D341Med (cell line): ENCODE data around the gene SAFB2.

Experiments used
- DNase-seq: peaks from one replicate; pipeline ENCODE4 v3.0.0; 2012; ENCODE audit warnings: low spot score

SAFB2 gene

DNA sequence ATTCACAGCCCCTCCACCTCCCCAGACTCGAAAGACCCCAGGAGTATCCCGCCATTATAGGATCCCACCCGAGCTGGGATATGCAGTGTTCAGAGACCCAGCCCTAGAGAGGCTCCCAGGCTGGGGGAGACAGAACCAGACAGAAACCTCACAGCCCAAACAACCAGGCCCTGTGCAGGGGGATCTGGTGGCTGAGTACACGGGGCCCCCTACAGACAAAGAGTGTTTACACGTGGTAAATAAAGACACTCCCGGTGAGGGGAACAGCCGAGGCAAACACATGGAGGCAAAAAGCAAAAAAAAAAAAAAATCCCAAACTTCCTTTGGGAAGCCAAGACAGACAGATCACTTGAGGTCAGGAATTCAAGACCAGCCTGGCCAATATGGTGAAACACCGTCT, 79.9 kb downstream of the SAFB2 start:
- peak; percentile 72 for DNase-seq

DNA sequence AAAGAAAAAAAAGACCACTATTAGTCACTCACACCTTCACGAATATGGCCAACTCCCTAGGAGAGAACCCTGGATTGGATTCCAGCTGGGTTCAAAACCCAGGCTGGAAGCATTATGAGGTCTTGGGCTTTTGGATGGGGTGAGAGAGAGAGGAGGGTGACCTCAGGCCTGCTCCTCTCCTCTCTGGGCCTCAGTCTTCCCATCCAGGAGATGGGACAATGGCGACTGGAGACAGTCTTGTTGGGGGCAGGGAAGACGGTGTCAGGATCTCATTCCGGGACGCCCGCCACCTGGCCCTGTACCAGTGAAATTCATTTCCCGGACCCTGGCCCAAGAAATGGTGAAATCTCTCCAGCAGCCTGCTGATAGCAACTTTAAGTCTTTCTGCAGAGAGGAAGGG, 81.1 kb downstream of the SAFB2 start:
- no peak for DNase-seq

DNA sequence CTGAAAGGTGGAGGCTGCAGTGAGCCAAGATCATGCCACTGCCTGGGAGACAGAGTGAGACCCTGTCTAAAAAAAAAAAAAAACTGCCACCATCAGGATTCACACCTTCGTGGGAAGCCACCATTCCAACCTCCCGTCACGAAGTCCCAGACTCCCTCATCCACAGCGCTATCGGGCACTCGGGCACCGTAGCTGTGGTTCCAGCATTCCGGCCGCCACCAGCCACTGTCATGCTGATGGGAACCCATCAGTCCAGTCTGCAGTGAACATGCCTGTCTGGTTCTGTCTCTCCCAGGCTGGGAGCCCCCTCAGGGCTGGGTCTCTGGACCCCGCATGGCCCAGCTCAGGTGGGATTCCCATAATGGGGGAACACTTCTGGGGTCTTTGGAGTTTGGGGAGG, 82.4 kb downstream of the SAFB2 start:
- no peak for DNase-seq

DNA sequence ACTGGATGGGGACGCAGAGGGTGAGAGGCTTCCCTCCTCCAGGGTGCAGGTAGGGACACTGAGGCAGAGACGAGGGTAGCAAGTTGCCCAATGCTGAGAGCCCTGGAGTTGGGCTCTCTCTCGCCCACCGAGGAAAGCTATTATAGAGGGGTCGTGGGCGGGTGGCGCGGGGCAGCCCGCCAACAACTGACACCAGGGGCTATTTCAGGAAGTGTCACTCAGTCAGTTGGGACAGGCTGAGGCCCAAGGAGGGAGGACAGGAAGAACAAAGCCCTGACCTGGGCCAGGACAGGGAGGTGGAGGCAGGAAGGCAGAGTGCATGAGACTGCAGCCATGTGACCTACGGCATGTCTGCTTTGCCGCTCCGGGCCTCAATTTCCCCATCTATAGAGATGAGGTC, 84.7 kb downstream of the SAFB2 start:
- no peak for DNase-seq
